Nephron progenitor cell (in vitro differentiated cells): Measurements from ENCODE around the gene GALNT7.
"Not testable (repeated sequence)": the region's sequence is repeated elsewhere in the genome, so short reads cannot be mapped to it uniquely, and the experiment has no call there.

Experiments
- DNase-seq: peaks from one replicate; pipeline ENCODE4 v3.0.0; 2021
- H3K27ac Mint-ChIP-seq: 2 replicates; pipeline ENCODE4 v1.8.0; 2021; ENCODE audit warnings: mild to moderate bottlenecking, moderate library complexity, mixed read lengths
- H3K27me3 Mint-ChIP-seq: 2 replicates; pipeline ENCODE4 v1.8.0; 2021; ENCODE audit warnings: mild to moderate bottlenecking, low read depth, mixed read lengths; ENCODE audit not compliant: poor library complexity
- H3K36me3 Mint-ChIP-seq: 2 replicates; pipeline ENCODE4 v1.8.0; 2021; ENCODE audit warnings: low read depth, mixed read lengths
- H3K4me1 Mint-ChIP-seq: 2 replicates; pipeline ENCODE4 v1.8.0; 2021; ENCODE audit warnings: mixed read lengths
- H3K4me3 Mint-ChIP-seq: 2 replicates; pipeline ENCODE4 v1.8.0; 2021; ENCODE audit warnings: mild to moderate bottlenecking, moderate library complexity, mixed read lengths
- H3K9me3 Mint-ChIP-seq: 2 replicates; pipeline ENCODE4 v1.8.0; 2021; ENCODE audit warnings: mild to moderate bottlenecking, moderate library complexity, mixed read lengths
- TF ChIP-seq, protein P1 (sequence below): fragments of 200-600 bp; sonication (generic); IDR thresholded peaks from 2 replicates; pipeline ENCODE4 v1.5.0; 2021; ENCODE audit warnings: antibody characterized with exemption

The GALNT7 gene

GRCh38 chr4:173168396-173169177 lies at the start of gene GALNT7:
Gene GALNT7, plus strand, starts transcription at chr4:173168811. Its CDS starts 25 bp downstream, at chr4:173168836.
- H3K4me3 Mint-ChIP-seq, result peak within 1 kb of the TSS; percentile 91
- TF ChIP-seq, protein P1, sequence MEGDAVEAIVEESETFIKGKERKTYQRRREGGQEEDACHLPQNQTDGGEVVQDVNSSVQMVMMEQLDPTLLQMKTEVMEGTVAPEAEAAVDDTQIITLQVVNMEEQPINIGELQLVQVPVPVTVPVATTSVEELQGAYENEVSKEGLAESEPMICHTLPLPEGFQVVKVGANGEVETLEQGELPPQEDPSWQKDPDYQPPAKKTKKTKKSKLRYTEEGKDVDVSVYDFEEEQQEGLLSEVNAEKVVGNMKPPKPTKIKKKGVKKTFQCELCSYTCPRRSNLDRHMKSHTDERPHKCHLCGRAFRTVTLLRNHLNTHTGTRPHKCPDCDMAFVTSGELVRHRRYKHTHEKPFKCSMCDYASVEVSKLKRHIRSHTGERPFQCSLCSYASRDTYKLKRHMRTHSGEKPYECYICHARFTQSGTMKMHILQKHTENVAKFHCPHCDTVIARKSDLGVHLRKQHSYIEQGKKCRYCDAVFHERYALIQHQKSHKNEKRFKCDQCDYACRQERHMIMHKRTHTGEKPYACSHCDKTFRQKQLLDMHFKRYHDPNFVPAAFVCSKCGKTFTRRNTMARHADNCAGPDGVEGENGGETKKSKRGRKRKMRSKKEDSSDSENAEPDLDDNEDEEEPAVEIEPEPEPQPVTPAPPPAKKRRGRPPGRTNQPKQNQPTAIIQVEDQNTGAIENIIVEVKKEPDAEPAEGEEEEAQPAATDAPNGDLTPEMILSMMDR, result no peak
- peaks cover 6% of the 10 kb centered on the region for H3K36me3 Mint-ChIP-seq
- H3K4me1 Mint-ChIP-seq, result peaks cover 42% of the 10 kb centered on the region
- peak; percentile 74 for DNase-seq
- H3K27me3 Mint-ChIP-seq, result no peaks in the 10 kb centered on the region
- no peaks in the 10 kb centered on the region for H3K9me3 Mint-ChIP-seq
- peak within 1 kb of the TSS; percentile 96 for H3K27ac Mint-ChIP-seq

DNA sequence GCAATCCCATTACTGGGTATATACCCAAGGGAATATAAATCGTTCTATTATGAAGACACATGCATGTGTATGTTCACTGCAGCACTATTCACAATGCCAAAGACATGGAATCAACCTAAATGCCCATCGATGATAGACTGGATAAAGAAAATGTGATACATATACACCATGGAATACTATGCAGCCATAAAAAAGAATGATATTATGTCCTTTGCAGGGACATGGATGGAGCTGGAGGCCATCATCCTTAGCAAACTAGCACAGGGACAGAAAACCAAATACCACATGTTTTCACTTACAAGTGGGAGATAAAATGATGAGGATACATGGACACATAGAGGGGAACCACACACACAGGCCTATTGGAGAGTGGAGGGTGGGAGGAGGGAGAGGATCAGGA lies 49.8 kb upstream of the GALNT7 start:
- H3K27me3 Mint-ChIP-seq, H3K4me3 Mint-ChIP-seq, H3K27ac Mint-ChIP-seq, DNase-seq, H3K9me3 Mint-ChIP-seq, H3K36me3 Mint-ChIP-seq, H3K4me1 Mint-ChIP-seq: not testable (repeated sequence)

GRCh38 chr4:173119818-173120217 lies 48.8 kb upstream of the GALNT7 start:
- TF ChIP-seq, protein P1, result no peak
- Mint-ChIP-seq H3K4me3 (no peak overlapping the region), H3K27me3 (no peaks in the 10 kb centered on the region), H3K27ac (no peak overlapping the region), H3K4me1 (peaks cover 4% of the 10 kb centered on the region), H3K36me3 (no peaks in the 10 kb centered on the region), H3K9me3 (peaks cover 5% of the 10 kb centered on the region)
- no peak for DNase-seq

DNA sequence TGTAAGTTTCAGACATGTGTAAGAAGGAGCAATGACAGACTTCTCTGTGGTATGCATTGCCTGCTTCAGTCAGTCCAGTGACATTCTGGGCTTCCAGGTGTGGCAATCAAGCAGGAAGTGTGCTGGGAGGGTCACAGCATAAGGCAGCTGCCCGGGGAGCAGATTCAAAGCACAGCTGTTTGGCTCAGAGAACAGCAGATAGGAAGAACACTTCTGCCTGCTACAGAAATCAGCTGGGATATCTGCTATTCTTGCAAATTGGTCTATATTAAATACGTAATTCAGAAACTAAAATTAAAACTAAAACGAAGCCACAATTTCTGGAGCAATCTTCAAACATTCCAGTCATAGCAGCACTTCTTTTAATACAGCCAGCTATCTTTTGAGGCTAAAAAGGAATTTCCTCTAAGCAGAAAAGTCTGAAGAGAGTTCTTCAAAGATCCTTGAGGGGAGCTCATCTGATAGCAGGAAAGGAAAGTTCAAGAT lies 47.5 kb upstream of the GALNT7 start:
- no peaks in the 10 kb centered on the region for H3K27me3 Mint-ChIP-seq
- TF ChIP-seq, protein P1, result no peak
- no peak overlapping the region for H3K27ac Mint-ChIP-seq
- DNase-seq, result no peak
- H3K36me3 Mint-ChIP-seq, result no peaks in the 10 kb centered on the region
- H3K4me3 Mint-ChIP-seq, result no peak overlapping the region
- H3K9me3 Mint-ChIP-seq, result peaks cover 5% of the 10 kb centered on the region
- peaks cover 4% of the 10 kb centered on the region for H3K4me1 Mint-ChIP-seq

DNA sequence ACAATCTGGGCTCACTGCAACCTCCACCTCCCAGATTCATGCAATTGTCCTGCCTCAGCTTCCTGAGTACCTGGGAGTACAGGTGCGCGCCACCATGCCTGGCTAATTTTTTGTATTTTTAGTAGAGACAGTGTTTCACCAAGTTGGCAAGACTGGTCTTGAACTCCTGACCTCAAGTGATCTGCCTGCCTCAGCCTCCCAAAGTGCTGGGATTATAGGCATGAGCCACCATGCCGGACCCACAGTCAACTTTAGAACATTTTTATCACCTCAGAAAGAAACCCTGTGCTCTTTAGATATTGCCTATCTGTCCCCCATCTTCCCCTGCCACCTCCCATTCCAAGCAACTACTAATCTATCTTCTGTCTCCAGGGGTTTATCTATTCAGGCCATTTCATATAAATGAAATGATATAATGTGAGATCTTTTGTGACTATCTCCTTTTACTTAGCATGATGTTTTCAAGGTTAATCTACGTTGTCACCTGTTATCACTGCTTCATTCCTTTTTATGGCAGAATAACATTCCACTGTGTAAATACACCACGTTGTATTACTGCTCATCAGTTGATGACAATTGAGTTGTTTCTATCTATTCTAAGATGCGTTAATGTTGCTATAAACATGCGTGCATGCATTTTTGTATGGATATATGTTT lies 44.3 kb upstream of the GALNT7 start:
- Mint-ChIP-seq H3K27me3 (peaks cover 3% of the 10 kb centered on the region), H3K36me3 (no peaks in the 10 kb centered on the region), H3K4me1 (peaks cover 4% of the 10 kb centered on the region), H3K27ac (no peak overlapping the region), H3K4me3 (no peak overlapping the region), H3K9me3 (no peaks in the 10 kb centered on the region)
- DNase-seq, result no peak
- TF ChIP-seq, protein P1, result no peak

DNA sequence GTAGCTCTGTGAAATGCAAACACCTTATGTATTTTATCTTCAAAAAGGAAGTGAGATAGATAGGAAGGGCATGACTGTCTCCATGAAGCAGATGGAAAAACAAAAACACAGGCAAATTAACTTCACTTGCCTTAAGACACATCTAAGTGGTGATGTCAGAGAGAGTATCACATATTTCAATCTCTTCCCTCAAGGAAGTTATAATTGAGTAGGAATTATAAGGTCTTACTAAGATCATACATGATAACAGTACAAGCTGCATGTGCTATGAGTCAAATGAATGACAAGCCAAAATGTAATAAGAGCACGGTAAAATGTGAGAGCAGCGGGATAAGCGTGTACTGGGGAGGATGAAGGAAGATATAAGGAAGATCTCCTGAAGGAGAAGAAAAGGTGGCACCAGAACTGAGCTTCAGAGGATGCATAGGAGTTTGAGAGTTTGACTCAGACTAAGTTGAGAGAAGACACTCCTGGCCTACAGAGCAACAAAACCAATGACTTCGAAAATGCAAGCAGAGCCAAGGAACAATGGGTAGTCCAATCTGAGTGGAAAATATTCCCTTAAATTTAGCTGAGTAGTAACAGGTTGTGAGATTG lies 43.3 kb upstream of the GALNT7 start:
- Mint-ChIP-seq H3K4me1 (peaks cover 4% of the 10 kb centered on the region), H3K36me3 (no peaks in the 10 kb centered on the region), H3K27me3 (peaks cover 3% of the 10 kb centered on the region), H3K4me3 (no peak overlapping the region), H3K9me3 (no peaks in the 10 kb centered on the region), H3K27ac (no peak overlapping the region)
- DNase-seq, result no peak
- TF ChIP-seq, protein P1, result no peak
